ENCODE results near the gene TRMT6.

Gene TRMT6

DNA sequence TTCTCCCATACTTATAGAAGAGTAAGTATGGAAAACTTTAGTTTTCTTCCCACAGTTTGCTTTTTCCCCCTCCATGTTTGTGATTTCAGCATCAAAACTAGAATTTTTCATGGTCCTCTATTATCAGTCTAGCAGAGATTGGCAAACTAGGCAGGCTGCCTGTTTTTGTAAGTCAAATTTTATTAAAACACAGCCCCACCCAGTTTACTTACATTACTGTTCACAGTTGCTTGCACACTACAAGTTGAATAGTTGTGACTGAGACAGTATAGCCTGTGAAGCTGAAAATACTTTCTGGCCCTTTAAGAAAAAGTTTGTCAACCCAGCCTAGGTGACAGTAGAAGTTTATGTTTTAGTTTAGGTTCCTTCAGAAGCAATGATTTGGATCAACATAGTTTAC lies 19.6 kb upstream of the TRMT6 start:
- H3K4me3 ChIP-seq (ENCODE audit: low read depth, low read length), result no peak overlapping the region
- H3K36me3 ChIP-seq, result peaks cover 77% of the 10 kb centered on the region
- no peaks in the 10 kb centered on the region for H3K9me3 ChIP-seq (ENCODE audit: severe bottlenecking)
- no peak for DNase-seq
- no peaks in the 10 kb centered on the region for H3K27me3 ChIP-seq (ENCODE audit: insufficient read depth, low read depth, severe bottlenecking)
- H3K27ac ChIP-seq, result no peak overlapping the region
- TF ChIP-seq CTCF (IDR thresholded peaks at IDR 0.05; ENCODE audit: low read depth, low read length), result no peak

DNA sequence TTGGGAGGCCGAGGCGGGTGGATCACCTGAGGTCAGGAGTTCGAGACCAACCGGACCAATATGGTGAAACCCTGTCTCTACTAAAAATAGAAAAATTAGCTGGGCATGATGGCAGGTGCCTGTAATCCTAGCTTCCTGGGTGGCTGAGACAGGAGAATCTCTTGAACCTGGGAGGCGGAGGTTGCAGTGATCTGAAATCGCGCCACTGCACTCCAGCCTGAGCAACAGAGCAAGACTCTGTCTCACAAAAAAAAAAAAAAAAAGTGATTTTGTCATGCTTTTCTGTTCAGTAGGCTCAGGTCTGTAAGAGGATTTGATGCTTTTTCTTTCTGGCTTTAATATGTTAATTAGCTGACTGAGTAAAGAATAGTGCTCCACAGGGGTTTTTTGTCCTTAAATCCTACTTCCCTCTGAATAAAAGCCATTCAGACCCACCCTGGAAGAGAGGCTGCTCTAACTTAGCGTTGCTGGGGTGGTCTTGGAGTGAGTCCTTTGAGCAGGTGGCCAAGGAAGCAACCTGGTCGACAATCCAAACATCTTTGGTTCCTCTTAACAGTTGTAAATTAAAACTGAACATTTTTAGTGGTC lies 19.1 kb upstream of the TRMT6 start:
- DNase-seq, result no peak
- Histone ChIP-seq H3K4me3 (ENCODE audit: low read depth, low read length) (no peak overlapping the region), H3K36me3 (peaks cover 77% of the 10 kb centered on the region), H3K27me3 (ENCODE audit: insufficient read depth, low read depth, severe bottlenecking) (no peaks in the 10 kb centered on the region), H3K9me3 (ENCODE audit: severe bottlenecking) (no peaks in the 10 kb centered on the region), H3K27ac (no peak overlapping the region)
- no peak for TF ChIP-seq CTCF (IDR thresholded peaks at IDR 0.05; ENCODE audit: low read depth, low read length)

DNA sequence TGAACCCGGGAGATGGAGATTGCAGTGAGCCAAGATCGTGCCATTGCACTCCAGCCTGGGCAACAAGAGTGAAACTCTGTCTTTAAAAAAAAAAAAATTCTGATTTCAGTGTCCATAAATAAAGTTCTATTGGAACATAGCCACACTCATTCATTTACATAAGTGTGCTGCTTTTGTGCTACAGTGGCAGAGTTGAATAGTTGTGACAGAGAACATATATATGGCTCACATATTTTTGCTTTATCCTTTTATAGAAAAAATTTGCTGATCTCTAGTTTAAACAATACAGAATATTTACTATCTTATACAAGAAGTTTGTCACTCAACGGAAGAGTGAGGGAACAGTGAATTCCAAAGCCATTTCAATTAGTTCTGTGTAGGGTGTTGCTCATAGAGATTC lies 18.1 kb upstream of the TRMT6 start:
- Histone ChIP-seq H3K27me3 (ENCODE audit: insufficient read depth, low read depth, severe bottlenecking) (no peaks in the 10 kb centered on the region), H3K9me3 (ENCODE audit: severe bottlenecking) (no peaks in the 10 kb centered on the region), H3K4me3 (ENCODE audit: low read depth, low read length) (no peak overlapping the region), H3K27ac (no peak overlapping the region), H3K36me3 (peaks cover 80% of the 10 kb centered on the region)
- no peak for TF ChIP-seq CTCF (IDR thresholded peaks at IDR 0.05; ENCODE audit: low read depth, low read length)
- no peak for DNase-seq

GRCh38 chr20:5967469-5967868 lies 17.1 kb upstream of the TRMT6 start:
- no peak for TF ChIP-seq CTCF (IDR thresholded peaks at IDR 0.05; ENCODE audit: low read depth, low read length)
- no peaks in the 10 kb centered on the region for H3K27me3 ChIP-seq (ENCODE audit: insufficient read depth, low read depth, severe bottlenecking)

GRCh38 chr20:5949943-5950270 lies 426 bp downstream of the TRMT6 start:
- no peak for DNase-seq
- Histone ChIP-seq H3K27me3 (ENCODE audit: insufficient read depth, low read depth, severe bottlenecking) (no peaks in the 10 kb centered on the region), H3K9me3 (ENCODE audit: severe bottlenecking) (no peaks in the 10 kb centered on the region), H3K36me3 (peaks cover 44% of the 10 kb centered on the region), H3K4me3 (ENCODE audit: low read depth, low read length) (peak overlapping the region; percentile 96), H3K27ac (peak overlapping the region; percentile 92)
- TF ChIP-seq CTCF (IDR thresholded peaks at IDR 0.05; ENCODE audit: low read depth, low read length), result no peak

More at GRCh38 chr20:5967469-5967868, 17.1 kb upstream of the TRMT6 start:
- peaks cover 79% of the 10 kb centered on the region for H3K36me3 ChIP-seq
- H3K27ac ChIP-seq, result no peak overlapping the region
- H3K4me3 ChIP-seq (ENCODE audit: low read depth, low read length), result no peak overlapping the region
- H3K9me3 ChIP-seq (ENCODE audit: severe bottlenecking), result no peaks in the 10 kb centered on the region
- DNase-seq, result no peak

- Histone ChIP-seq H3K27ac (no peak overlapping the region), H3K27me3 (ENCODE audit: insufficient read depth, low read depth, severe bottlenecking) (no peaks in the 10 kb centered on the region), H3K36me3 (peaks cover 43% of the 10 kb centered on the region), H3K4me3 (ENCODE audit: low read depth, low read length) (no peak overlapping the region), H3K9me3 (ENCODE audit: severe bottlenecking) (no peaks in the 10 kb centered on the region)
- TF ChIP-seq CTCF (IDR thresholded peaks at IDR 0.05; ENCODE audit: low read depth, low read length), result no peak
- no peak for DNase-seq
These were observed 3.1 kb downstream of the TRMT6 start for GRCh38 chr20:5947276-5947675.
